ENCODE results near the gene DSP.

The DSP gene

GRCh38 chr6:7541175-7542064, at the start of gene DSP:
TSS of gene DSP (plus strand) at chr6:7541671. CDS start at chr6:7541916, 245 bp downstream.
- peak; percentile 52 for DNase-seq

- no peak for DNase-seq
These were observed 47.6 kb upstream of the DSP start for GRCh38 chr6:7493866-7494265.

GRCh38 chr6:7494638-7495037, 46.8 kb upstream of the DSP start:
- no peak for DNase-seq

GRCh38 chr6:7496266-7496875, 45.1 kb upstream of the DSP start:
- no peak for DNase-seq

GRCh38 chr6:7500752-7501282, 40.7 kb upstream of the DSP start:
- no peak for DNase-seq

- no peak for DNase-seq
These were observed 38.7 kb upstream of the DSP start for GRCh38 chr6:7502743-7503142.

- DNase-seq, result no peak
These were observed 37.4 kb upstream of the DSP start for GRCh38 chr6:7504041-7504440.

- DNase-seq, result peak; percentile 80
These were observed 36.2 kb upstream of the DSP start for GRCh38 chr6:7505189-7505699.

- DNase-seq, result no peak
These were observed 33.9 kb upstream of the DSP start for GRCh38 chr6:7507600-7507999.

GRCh38 chr6:7512320-7512719, 29.2 kb upstream of the DSP start:
- DNase-seq, result no peak

- DNase-seq, result no peak
These were observed 27.9 kb upstream of the DSP start for GRCh38 chr6:7513529-7513928.

GRCh38 chr6:7515363-7515762, 26.1 kb upstream of the DSP start:
- no peak for DNase-seq

- DNase-seq, result no peak
These were observed 22.6 kb upstream of the DSP start for GRCh38 chr6:7518877-7519276.

- no peak for DNase-seq
These were observed 18.6 kb upstream of the DSP start for GRCh38 chr6:7522873-7523272.

- DNase-seq, result no peak
These were observed 17.5 kb upstream of the DSP start for GRCh38 chr6:7523922-7524321.

- DNase-seq, result no peak
These were observed 14.7 kb upstream of the DSP start for GRCh38 chr6:7526755-7527154.

GRCh38 chr6:7528565-7528964, 12.9 kb upstream of the DSP start:
- no peak for DNase-seq

- DNase-seq, result no peak
These were observed 12.3 kb upstream of the DSP start for GRCh38 chr6:7529141-7529540.

GRCh38 chr6:7532232-7532631, 9.2 kb upstream of the DSP start:
- DNase-seq, result peak; percentile 31

- DNase-seq, result no peak
These were observed 8.7 kb upstream of the DSP start for GRCh38 chr6:7532821-7533220.

GRCh38 chr6:7534192-7534591, 7.3 kb upstream of the DSP start:
- DNase-seq, result no peak

GRCh38 chr6:7535498-7535897, 6.0 kb upstream of the DSP start:
- no peak for DNase-seq

- no peak for DNase-seq
These were observed 3.8 kb upstream of the DSP start for GRCh38 chr6:7537565-7538174.

GRCh38 chr6:7538484-7538883, 3.0 kb upstream of the DSP start:
- no peak for DNase-seq

Data from DMS153 (cell line).